ENCODE results near the gene WDTC1.

DNA sequence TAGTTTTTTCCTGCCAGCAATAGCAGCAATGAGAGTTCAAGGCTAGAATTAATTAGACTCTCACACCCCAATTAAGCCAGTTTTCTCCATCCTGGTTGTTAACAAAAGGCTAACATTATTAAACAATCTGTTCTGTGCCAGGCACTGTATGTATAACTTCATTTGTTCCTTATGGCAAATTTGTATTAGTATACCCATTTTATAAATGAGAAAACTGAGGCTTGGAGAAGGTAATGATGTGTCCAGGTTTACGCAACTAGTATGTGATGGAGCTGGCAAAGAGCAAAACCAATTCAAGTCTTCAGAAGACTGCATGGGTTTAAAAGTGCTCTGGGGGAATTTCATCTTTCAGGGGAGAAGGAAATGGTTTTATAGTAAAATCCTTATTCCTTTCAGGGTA is 41.2 kb upstream of the WDTC1 start:
- TF ChIP-seq POLR2A (IDR thresholded peaks at IDR 0.05) (no peak), CTCF (IDR thresholded peaks at IDR 0.05) (no peak)
